Activated B cell treated with CpG ODN at 0.5 μM for 24 hours (primary cell): Measurements from ENCODE around the gene NPR2. TPM values are rescaled to one million over a fixed set of nuclear protein-coding genes. Genes with fewer than 3 reads are reported as not detected.

Source experiments
- ATAC-seq: fragments of 200-7000 bp; cut with Tn5 transposase; one replicate; pipeline ENCODE4 v1.10.0; 2021; ENCODE audit warnings: low read depth, mild to moderate bottlenecking, moderate library complexity
- CTCF ChIA-PET: fragments of 350-600 bp; sonication (Branson Sonifier 250); formaldehyde crosslinking; loops from one replicate; lab custom pipeline; 2021; ENCODE audit warnings: antibody characterized with exemption; lab: Charles Lee
- POLR2A ChIA-PET: fragments of 350-600 bp; sonication (Branson Sonifier 250); formaldehyde crosslinking; loops from one replicate; lab custom pipeline; 2021; ENCODE audit warnings: antibody characterized with exemption; lab: Charles Lee
- DNase-seq: peaks from one replicate; pipeline ENCODE4 v3.0.0; 2022
- H3K27ac Mint-ChIP-seq: one replicate; pipeline ENCODE4 v1.8.0; 2020; ENCODE audit warnings: mixed read lengths
- H3K27me3 Mint-ChIP-seq: one replicate; pipeline ENCODE4 v1.8.0; 2021; ENCODE audit warnings: mixed read lengths
- H3K36me3 Mint-ChIP-seq: one replicate; pipeline ENCODE4 v1.8.0; 2021; ENCODE audit warnings: low read depth, mixed read lengths
- H3K4me1 Mint-ChIP-seq: one replicate; pipeline ENCODE4 v1.8.0; 2021; ENCODE audit warnings: mixed read lengths
- H3K4me3 Mint-ChIP-seq: one replicate; pipeline ENCODE4 v1.8.0; 2020; ENCODE audit warnings: mild to moderate bottlenecking, mixed read lengths
- H3K9me3 Mint-ChIP-seq: one replicate; pipeline ENCODE4 v1.8.0; 2020; ENCODE audit warnings: mixed read lengths
- intact Hi-C: fragments of 100-400 bp; cut with micrococcal nuclease; formaldehyde crosslinking; loops from one replicate; pipeline ENCODE4 v1.15.1; 2024
- total RNA-seq: library from RNA; stranded (reverse); gene quantifications from 2 replicates; pipeline ENCODE4 v1.2.3, GENCODE V29; 2022
- TF ChIP-seq, protein P1 (sequence below): fragments of 200-600 bp; IDR thresholded peaks from one replicate; pipeline ENCODE4 v1.8.0; 2022; ENCODE audit warnings: antibody characterized with exemption, mild to moderate bottlenecking

The NPR2 gene
- 4.4 and 4.6 TPM in 2 replicates for total RNA-seq

DNA sequence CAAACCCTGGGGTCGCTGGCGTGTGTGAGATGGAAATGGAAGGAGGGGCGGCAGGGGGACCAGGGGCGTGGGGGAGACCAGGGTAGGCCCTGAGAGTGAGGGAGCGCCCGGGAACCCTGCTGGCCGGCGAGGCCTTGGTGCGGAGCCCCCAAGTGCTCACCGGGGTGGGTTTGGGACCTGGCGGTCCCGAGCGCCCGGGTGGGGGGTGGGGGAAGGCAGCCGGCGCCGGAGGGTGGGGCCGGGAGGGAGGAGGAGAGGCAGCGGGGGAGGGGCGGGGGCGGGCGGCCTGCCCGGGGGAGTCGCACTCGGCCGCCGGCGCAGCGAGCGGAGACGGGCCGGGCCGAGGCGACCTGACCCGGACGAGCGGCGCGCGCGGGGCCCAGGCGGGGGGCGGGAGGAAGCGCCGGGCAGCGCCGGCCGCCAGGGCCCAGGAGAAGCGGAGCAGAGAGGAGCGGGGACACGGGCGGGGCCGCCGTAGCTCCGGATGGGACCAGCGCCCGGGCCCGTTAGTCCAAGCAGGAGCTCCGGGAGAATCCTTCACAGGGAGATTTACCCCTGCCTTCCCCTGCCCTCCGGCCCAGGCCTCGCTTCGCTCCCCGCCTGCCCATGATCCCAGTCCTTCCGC is at the start of gene NPR2:
NPR2 (plus strand) TSS at position 295 of the 625 bp plus-strand sequence. CDS start 818 bp downstream, outside the sequence.
- peaks cover 10% of the 10 kb centered on the region for H3K4me1 Mint-ChIP-seq
- peak within 1 kb of the TSS; percentile 58 for H3K4me3 Mint-ChIP-seq
- CTCF ChIA-PET = interaction anchor here (2.7 kb wide), 1 partner anchor 91 kb away, joined by 28 read pairs; no protein-coding TSS in a partner anchor
- H3K27me3 Mint-ChIP-seq = peaks cover 5% of the 10 kb centered on the region
- H3K27ac Mint-ChIP-seq = no peak within 1 kb of the TSS
- H3K36me3 Mint-ChIP-seq = peaks cover 20% of the 10 kb centered on the region
- TF ChIP-seq, protein P1, sequence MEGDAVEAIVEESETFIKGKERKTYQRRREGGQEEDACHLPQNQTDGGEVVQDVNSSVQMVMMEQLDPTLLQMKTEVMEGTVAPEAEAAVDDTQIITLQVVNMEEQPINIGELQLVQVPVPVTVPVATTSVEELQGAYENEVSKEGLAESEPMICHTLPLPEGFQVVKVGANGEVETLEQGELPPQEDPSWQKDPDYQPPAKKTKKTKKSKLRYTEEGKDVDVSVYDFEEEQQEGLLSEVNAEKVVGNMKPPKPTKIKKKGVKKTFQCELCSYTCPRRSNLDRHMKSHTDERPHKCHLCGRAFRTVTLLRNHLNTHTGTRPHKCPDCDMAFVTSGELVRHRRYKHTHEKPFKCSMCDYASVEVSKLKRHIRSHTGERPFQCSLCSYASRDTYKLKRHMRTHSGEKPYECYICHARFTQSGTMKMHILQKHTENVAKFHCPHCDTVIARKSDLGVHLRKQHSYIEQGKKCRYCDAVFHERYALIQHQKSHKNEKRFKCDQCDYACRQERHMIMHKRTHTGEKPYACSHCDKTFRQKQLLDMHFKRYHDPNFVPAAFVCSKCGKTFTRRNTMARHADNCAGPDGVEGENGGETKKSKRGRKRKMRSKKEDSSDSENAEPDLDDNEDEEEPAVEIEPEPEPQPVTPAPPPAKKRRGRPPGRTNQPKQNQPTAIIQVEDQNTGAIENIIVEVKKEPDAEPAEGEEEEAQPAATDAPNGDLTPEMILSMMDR = no peak
- POLR2A ChIA-PET = no interaction called here
- intact Hi-C loops = loop anchor here (2.0 kb wide), 1 partner anchor 55 kb away; no protein-coding TSS in a partner anchor
- no peaks in the 10 kb centered on the region for H3K9me3 Mint-ChIP-seq
- no peak for DNase-seq
- no peak for ATAC-seq

DNA sequence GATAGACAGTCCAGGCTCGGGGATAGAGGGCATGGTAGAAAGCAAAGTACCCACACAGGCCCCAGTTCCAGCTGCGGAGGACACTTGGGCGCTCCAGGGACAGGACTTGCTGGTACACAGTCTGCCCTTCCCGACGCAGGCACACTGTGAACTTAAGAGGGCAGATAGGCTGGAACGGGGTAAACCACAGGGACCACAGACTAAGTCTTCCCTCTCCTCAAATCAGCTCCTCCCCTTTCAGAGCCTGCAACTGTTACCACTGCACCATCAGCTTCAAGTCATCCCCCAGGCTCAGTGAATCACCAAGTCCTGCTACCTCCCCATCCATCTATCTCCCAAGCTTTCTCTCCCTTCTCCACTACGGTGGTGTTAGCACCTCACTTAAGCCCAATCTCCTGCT is 49.7 kb upstream of the NPR2 start:
- H3K27me3 Mint-ChIP-seq = no peaks in the 10 kb centered on the region
- no peaks in the 10 kb centered on the region for H3K9me3 Mint-ChIP-seq
- H3K4me1 Mint-ChIP-seq = peaks cover 17% of the 10 kb centered on the region
- H3K36me3 Mint-ChIP-seq = peaks cover 85% of the 10 kb centered on the region
- H3K4me3 Mint-ChIP-seq = no peak overlapping the region
- TF ChIP-seq, protein P1 = no peak
- ATAC-seq = no peak
- intact Hi-C loops = no loop called here
- ChIA-PET CTCF (no interaction called here), POLR2A (interaction anchor here (0.6 to 1.7 kb wide), 3 partner anchors 10 to 95 kb away, joined by 3 to 8 read pairs (median 3); partner anchors contain the start of genes CREB3 and TLN1)
- H3K27ac Mint-ChIP-seq = no peak overlapping the region
- DNase-seq = no peak

DNA sequence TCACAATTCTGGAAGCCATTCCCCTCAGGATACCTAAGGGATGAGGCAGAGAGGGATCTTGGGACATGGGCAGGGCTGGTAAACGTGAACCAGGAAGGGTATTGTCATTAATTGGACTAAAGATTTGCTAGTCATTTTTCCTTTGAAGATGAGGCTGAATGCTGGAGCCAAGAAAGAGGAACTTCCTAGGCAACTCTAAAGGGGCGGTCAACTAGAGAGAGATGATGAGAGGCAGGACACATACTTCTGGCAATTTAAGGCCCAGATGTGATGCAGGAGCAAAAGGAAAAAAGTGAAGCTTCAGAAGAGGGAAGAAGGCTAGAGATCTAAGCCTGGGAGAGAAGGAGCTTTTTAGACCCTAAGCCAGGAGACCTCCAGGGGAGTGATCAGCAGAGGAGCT is 47.9 kb upstream of the NPR2 start:
- H3K27ac Mint-ChIP-seq = no peak overlapping the region
- TF ChIP-seq, protein P1 = no peak
- H3K27me3 Mint-ChIP-seq = no peaks in the 10 kb centered on the region
- H3K4me1 Mint-ChIP-seq = peaks cover 33% of the 10 kb centered on the region
- ChIA-PET POLR2A (interaction anchor here (0.5 to 1.6 kb wide), 2 partner anchors 11 to 31 kb away, joined by 3 to 7 read pairs; partner anchors contain the start of genes CREB3 and TLN1), CTCF (interaction anchor here (0.7 to 1.0 kb wide), 2 partner anchors 9 to 13 kb away, joined by 3 to 4 read pairs; no protein-coding TSS in a partner anchor)
- H3K9me3 Mint-ChIP-seq = no peaks in the 10 kb centered on the region
- H3K36me3 Mint-ChIP-seq = peaks cover 68% of the 10 kb centered on the region
- no peak for DNase-seq
- intact Hi-C loops = no loop called here
- no peak for ATAC-seq
- H3K4me3 Mint-ChIP-seq = no peak overlapping the region

DNA sequence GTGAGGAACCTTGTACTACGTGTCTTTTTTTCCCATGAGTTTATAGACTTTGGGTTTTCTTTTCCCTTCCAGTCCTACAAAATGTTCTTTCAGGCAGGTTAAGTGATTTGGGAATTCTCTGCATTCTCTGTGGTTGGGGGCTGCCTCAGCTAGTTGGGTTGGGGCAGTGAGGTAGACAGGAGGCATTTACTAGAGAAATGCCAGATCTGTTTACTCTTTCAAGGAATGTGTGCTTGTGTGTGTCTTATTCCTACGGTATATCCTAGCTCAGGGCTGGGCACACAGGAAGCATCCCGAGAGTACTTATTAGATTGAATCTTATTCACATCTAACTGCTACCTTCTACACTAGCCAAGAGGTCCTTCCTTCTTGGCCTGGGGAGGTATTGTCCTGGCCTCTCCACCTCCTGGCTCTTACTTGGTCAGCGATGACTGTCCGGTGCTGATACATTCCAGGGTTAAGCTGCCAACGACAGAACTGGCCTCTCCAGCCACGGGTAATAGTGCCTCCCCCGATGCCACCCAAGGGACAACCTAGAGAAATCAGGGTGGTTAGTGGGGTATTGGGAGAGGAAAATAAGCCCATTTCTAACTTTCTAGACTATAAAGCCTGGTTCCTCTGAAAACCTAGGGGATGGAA is 47.4 kb upstream of the NPR2 start:
- DNase-seq (no peak), ATAC-seq (no peak)
- intact Hi-C loops = no loop called here
- H3K27ac Mint-ChIP-seq = no peak overlapping the region
- no peaks in the 10 kb centered on the region for H3K9me3 Mint-ChIP-seq
- H3K27me3 Mint-ChIP-seq = no peaks in the 10 kb centered on the region
- TF ChIP-seq, protein P1 = no peak
- peaks cover 62% of the 10 kb centered on the region for H3K36me3 Mint-ChIP-seq
- ChIA-PET CTCF (interaction anchor here (0.7 to 1.0 kb wide), 2 partner anchors 9 to 13 kb away, joined by 3 to 4 read pairs; no protein-coding TSS in a partner anchor), POLR2A (interaction anchor here (0.5 to 6.2 kb wide), 4 partner anchors 12 to 130 kb away, joined by 3 to 67 read pairs (median 6); partner anchors contain the start of genes CREB3 and TLN1)
- H3K4me3 Mint-ChIP-seq = no peak overlapping the region
- peaks cover 33% of the 10 kb centered on the region for H3K4me1 Mint-ChIP-seq
